Mesenchymal stem cell (in vitro differentiated cells and primary cell): ENCODE results near the gene KRTAP9-7.

ENCODE experiments used
- DNase-seq: peaks from one replicate; pipeline ENCODE4 v3.0.0-alpha.2; 2013
- H2AFZ ChIP-seq: one replicate; pipeline ENCODE4 v1.6.1; 2013; ENCODE audit warnings: low read depth, mild to moderate bottlenecking, control low read depth, inconsistent platforms, low read length, moderate library complexity
- H2AK5ac ChIP-seq: 2 replicates; pipeline ENCODE4 v1.6.1; 2013; ENCODE audit warnings: low read length, moderate library complexity, mild to moderate bottlenecking, inconsistent platforms; ENCODE audit not compliant: severe bottlenecking
- H2BK120ac ChIP-seq: one replicate; pipeline ENCODE4 v1.6.1; 2013; ENCODE audit warnings: low read depth, mild to moderate bottlenecking, inconsistent platforms, low read length, moderate library complexity
- H2BK12ac ChIP-seq, 2 experiments: one replicate each; pipeline ENCODE4 v1.6.1; 2013; ENCODE audit warnings: inconsistent platforms in 2 of 2, low read length in 2 of 2, mild to moderate bottlenecking in 2 of 2, moderate library complexity in 2 of 2, control low read depth in 1 of 2
- H2BK15ac ChIP-seq: one replicate; pipeline ENCODE4 v1.6.1; 2013; ENCODE audit warnings: mild to moderate bottlenecking, low read depth, inconsistent platforms; ENCODE audit not compliant: poor library complexity, severe bottlenecking
- H2BK5ac ChIP-seq: 2 replicates; pipeline ENCODE4 v1.6.1; 2013; ENCODE audit warnings: low read depth, mild to moderate bottlenecking, low read length, control low read depth, inconsistent platforms; ENCODE audit not compliant: poor library complexity, severe bottlenecking
- H3K14ac ChIP-seq, 2 experiments: one replicate each; pipeline ENCODE4 v1.6.1; 2013; ENCODE audit warnings: inconsistent platforms in 2 of 2, low read length in 2 of 2, control low read depth in 1 of 2, mild to moderate bottlenecking in 1 of 2, moderate library complexity in 1 of 2
- H3K18ac ChIP-seq, 2 experiments: one replicate each; pipeline ENCODE4 v1.6.1; 2013; ENCODE audit warnings: inconsistent platforms in 2 of 2, low read length in 2 of 2, control low read depth in 1 of 2, low read depth in 1 of 2, mild to moderate bottlenecking in 1 of 2
- H3K23ac ChIP-seq, 2 experiments: one replicate each; pipeline ENCODE4 v1.6.1; 2013; ENCODE audit warnings: inconsistent platforms in 2 of 2, low read length in 2 of 2, mild to moderate bottlenecking in 2 of 2, moderate library complexity in 2 of 2, control low read depth in 1 of 2
- H3K27ac ChIP-seq: 2 replicates; pipeline ENCODE4 v1.5.1; 2013; ENCODE audit warnings: mild to moderate bottlenecking, moderate library complexity, low read length, control low read depth, inconsistent platforms; ENCODE audit not compliant: poor library complexity, severe bottlenecking
- H3K27me3 ChIP-seq, 2 experiments: 2 replicates each; pipeline versions ENCODE4 v1.6.1 to v1.7.0; 2013; ENCODE audit warnings: low read length in 2 of 2, mild to moderate bottlenecking in 2 of 2, moderate library complexity in 2 of 2, control low read depth in 1 of 2, inconsistent platforms in 1 of 2; ENCODE audit not compliant: control insufficient read depth in 1 of 2, insufficient read depth in 1 of 2
- H3K36me3 ChIP-seq, 2 experiments: 2 replicates each; pipeline versions ENCODE4 v1.6.1 to v1.7.0; 2013; ENCODE audit warnings: low read length in 2 of 2, control low read depth in 1 of 2, inconsistent platforms in 1 of 2, low read depth in 1 of 2, mild to moderate bottlenecking in 1 of 2; ENCODE audit not compliant: insufficient read depth in 2 of 2, control insufficient read depth in 1 of 2
- H3K4ac ChIP-seq, 2 experiments: one replicate each; pipeline ENCODE4 v1.6.1; 2013; ENCODE audit warnings: inconsistent platforms in 2 of 2, low read length in 2 of 2, mild to moderate bottlenecking in 2 of 2, moderate library complexity in 2 of 2, control low read depth in 1 of 2, low read depth in 1 of 2
- H3K4me1 ChIP-seq: 2 replicates; pipeline ENCODE4 v1.6.1; 2013; ENCODE audit warnings: low read depth, low read length, control low read depth; ENCODE audit not compliant: control insufficient read depth, insufficient read depth
- H3K4me2 ChIP-seq: 2 replicates; pipeline ENCODE4 v1.6.1; 2013; ENCODE audit warnings: low read length, mild to moderate bottlenecking, inconsistent platforms; ENCODE audit not compliant: poor library complexity, severe bottlenecking
- H3K4me3 ChIP-seq, 2 experiments: 2 replicates each; pipeline versions ENCODE4 v1.5.1 to v1.7.0; 2013; ENCODE audit warnings: low read length in 2 of 2, mild to moderate bottlenecking in 2 of 2, control low read depth in 1 of 2, low read depth in 1 of 2; ENCODE audit not compliant: insufficient read depth in 1 of 2
- H3K79me1 ChIP-seq: replicated peaks from 2 replicates; pipeline ENCODE4 v1.6.1; 2013; ENCODE audit warnings: mild to moderate bottlenecking, control low read depth, low read length, inconsistent platforms; ENCODE audit not compliant: poor library complexity, severe bottlenecking
- H3K9ac ChIP-seq: 2 replicates; pipeline ENCODE4 v1.7.0; 2013; ENCODE audit warnings: mild to moderate bottlenecking, low read length, moderate library complexity
- H3K9me3 ChIP-seq: 2 replicates; pipeline ENCODE4 v1.7.0; 2013; ENCODE audit warnings: mild to moderate bottlenecking, low read length; ENCODE audit not compliant: control insufficient read depth
- H4K8ac ChIP-seq: one replicate; pipeline ENCODE4 v1.6.1; 2013; ENCODE audit warnings: inconsistent platforms, mild to moderate bottlenecking, low read length, moderate library complexity
- H4K91ac ChIP-seq: one replicate; pipeline ENCODE4 v1.6.1; 2013; ENCODE audit warnings: mild to moderate bottlenecking, low read length, inconsistent platforms
- WGBS: methylation state at CpG from one replicate; pipeline ENCODE4 v1.1.7; 2013; ENCODE audit warnings: mixed read lengths; 5-methylcytosine and 5-hydroxymethylcytosine counted together

Gene KRTAP9-7

DNA sequence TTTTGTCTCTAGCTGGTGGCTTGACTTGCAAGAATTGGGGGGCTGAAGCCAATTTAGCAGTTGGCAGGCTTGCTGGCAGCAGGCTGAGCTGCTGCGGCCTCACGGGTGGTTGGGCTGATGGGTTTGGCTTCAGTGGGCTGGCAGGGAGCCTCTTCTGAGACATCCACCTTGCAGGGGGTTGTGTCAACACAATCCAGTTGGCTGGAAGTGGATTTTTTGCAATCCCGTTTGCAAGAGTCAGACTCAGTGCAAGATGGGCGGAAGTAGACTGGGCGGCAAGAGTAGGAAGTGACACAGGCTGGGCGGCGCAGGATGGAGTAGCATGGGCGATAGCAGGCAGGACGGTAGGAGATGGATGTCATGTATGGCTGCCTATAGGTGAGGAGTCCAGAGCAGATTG, 32.1 kb downstream of the KRTAP9-7 start:
- 94% methylated on average over 9 of the region's 9 CpGs for WGBS

DNA sequence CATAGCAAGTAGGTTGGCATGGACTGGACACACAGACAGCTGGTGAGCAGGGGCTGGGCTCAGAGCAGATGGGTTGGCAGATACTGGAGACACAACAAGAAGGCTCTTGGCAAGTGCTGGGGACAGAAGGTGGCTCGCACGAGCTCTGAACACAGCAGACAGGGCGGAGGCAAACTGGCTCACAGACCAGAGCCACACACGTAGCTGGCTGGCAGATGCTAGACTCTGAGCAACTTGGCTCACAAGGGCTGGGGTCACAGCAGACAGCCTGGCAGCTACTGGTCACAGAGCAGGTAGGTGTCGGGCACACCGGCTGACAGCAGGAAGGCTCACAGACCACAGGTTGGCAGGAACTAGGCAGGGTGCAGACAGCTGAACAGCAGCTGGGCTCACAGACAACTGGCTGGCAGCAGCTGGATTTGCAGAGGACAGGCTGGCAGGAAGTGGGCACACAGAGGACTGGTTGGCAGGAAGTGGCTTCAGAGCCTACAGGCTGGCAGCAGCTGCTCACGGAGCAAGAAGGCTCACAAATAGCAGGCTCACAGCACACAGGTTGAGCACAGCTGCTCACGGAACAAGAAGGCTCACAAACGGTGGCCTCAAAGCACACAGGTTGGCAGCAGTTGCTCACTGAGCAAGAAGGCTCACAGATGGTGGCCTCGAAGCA, 32.9 kb downstream of the KRTAP9-7 start:
- Histone ChIP-seq H2BK15ac (no peak overlapping the region), H2AFZ (no peak overlapping the region), H3K27ac (no peak overlapping the region), H3K23ac (no peak overlapping the region), H3K4me3 (no peak overlapping the region), H3K4me1 (peaks cover 13% of the 10 kb centered on the region), H3K27me3 (peaks cover 0 to 30% of the 10 kb centered on the region in 2 experiments), H3K36me3 (no peaks in the 10 kb centered on the region), H3K9me3 (no peaks in the 10 kb centered on the region), H3K18ac (no peak overlapping the region), H2BK12ac (no peak overlapping the region), H3K9ac (no peak overlapping the region), H3K79me1 (no peaks in the 10 kb centered on the region), H4K91ac (no peak overlapping the region), H3K14ac (peak overlapping the region in 1 of 2 experiments; percentile 6), H2AK5ac (peak overlapping the region; percentile 21), H2BK5ac (no peak overlapping the region), H3K4ac (no peak overlapping the region), H3K4me2 (no peak overlapping the region), H2BK120ac (no peak overlapping the region), H4K8ac (no peak overlapping the region)
- 87% methylated on average over 10 of the region's 10 CpGs for WGBS
- DNase-seq, result no peak

More for the DNA sequence above, 32.1 kb downstream of the KRTAP9-7 start:
- DNase-seq, result no peak
- Histone ChIP-seq H3K14ac (no peak overlapping the region), H3K4me2 (no peak overlapping the region), H3K4me3 (no peak overlapping the region), H3K79me1 (no peaks in the 10 kb centered on the region), H2BK5ac (no peak overlapping the region), H3K4ac (no peak overlapping the region), H2AK5ac (no peak overlapping the region), H2BK120ac (no peak overlapping the region), H3K9ac (no peak overlapping the region), H3K23ac (no peak overlapping the region), H3K4me1 (peaks cover 13% of the 10 kb centered on the region), H3K18ac (no peak overlapping the region), H4K91ac (no peak overlapping the region), H3K36me3 (no peaks in the 10 kb centered on the region), H4K8ac (no peak overlapping the region), H3K9me3 (no peaks in the 10 kb centered on the region), H2AFZ (no peak overlapping the region), H3K27me3 (peaks cover 0 to 30% of the 10 kb centered on the region in 2 experiments), H2BK12ac (no peak overlapping the region), H3K27ac (peak overlapping the region; percentile 21), H2BK15ac (no peak overlapping the region)

DNA sequence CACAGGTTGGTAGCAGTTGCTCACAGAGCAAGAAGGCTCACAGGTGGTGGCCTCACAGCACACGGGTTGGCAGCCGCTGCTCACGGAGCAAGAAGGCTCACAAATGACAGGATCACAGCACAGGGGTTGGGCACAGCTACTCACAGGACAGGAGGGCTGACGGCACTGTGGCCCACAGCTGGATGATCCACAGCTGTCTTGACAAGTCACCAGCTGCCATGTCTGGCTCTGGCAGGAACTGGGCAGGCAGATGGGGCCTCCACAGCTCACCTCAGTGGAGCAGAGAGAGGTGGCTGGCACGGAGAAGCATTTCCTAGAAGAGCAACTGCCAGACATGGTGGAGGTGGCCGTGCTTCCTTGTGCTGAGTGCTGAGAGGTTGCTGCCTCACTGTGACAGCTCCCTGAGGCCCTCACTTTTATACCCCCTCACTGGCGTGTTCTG, 33.4 kb downstream of the KRTAP9-7 start, which contains the start of gene KRTAP16-1:
TSS of gene KRTAP16-1 (minus strand) at position 392 of the 442 bp plus-strand sequence. CDS start at position 336, 56 bp downstream.
- DNase-seq, result no peak
- no peak within 1 kb of the TSS for H4K91ac ChIP-seq
- H3K18ac ChIP-seq, result no peak within 1 kb of the TSS
- H2BK15ac ChIP-seq, result no peak within 1 kb of the TSS
- H3K9ac ChIP-seq, result no peak within 1 kb of the TSS
- H3K14ac ChIP-seq, result peak within 1 kb of the TSS in 1 of 2 experiments; percentile 13
- H3K36me3 ChIP-seq, result no peaks in the 10 kb centered on the region
- H3K4me3 ChIP-seq, result no peak within 1 kb of the TSS
- H2BK5ac ChIP-seq, result no peak within 1 kb of the TSS
- peak within 1 kb of the TSS; percentile 53 for H2AK5ac ChIP-seq
- 83% methylated on average over 6 of the region's 7 CpGs for WGBS
- H2BK120ac ChIP-seq, result no peak within 1 kb of the TSS
- no peak within 1 kb of the TSS for H2BK12ac ChIP-seq
- no peaks in the 10 kb centered on the region for H3K9me3 ChIP-seq
- no peaks in the 10 kb centered on the region for H3K79me1 ChIP-seq
- no peak within 1 kb of the TSS for H2AFZ ChIP-seq
- H3K27me3 ChIP-seq, result peaks cover 0 to 31% of the 10 kb centered on the region in 2 experiments
- no peak within 1 kb of the TSS for H4K8ac ChIP-seq
- peaks cover 13% of the 10 kb centered on the region for H3K4me1 ChIP-seq
- no peak within 1 kb of the TSS for H3K27ac ChIP-seq
- no peak within 1 kb of the TSS for H3K23ac ChIP-seq
- no peak within 1 kb of the TSS for H3K4ac ChIP-seq
- H3K4me2 ChIP-seq, result no peak within 1 kb of the TSS

DNA sequence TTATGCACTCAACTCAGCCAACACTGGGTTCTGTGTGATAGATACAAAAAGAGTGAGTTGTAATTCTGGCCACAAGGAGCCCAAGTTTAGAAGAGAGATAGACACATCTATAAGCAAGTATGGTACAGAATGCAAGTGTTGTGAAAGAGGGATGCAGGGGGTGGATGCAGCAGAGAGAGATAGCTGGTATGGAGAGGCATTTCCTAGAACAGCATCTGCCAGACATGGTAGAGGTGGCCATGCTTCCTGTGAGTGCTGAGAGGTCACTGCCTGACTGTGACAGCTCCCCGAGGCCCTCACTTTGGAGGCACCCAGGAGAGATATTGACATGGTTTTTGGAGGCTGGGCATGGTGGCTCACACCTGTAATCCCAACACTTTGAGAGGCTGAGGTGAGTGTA, 35.6 kb downstream of the KRTAP9-7 start:
- no peak overlapping the region for H4K91ac ChIP-seq
- no peak overlapping the region for H2BK5ac ChIP-seq
- no peak overlapping the region for H3K18ac ChIP-seq
- H2BK12ac ChIP-seq, result no peak overlapping the region
- no peaks in the 10 kb centered on the region for H3K79me1 ChIP-seq
- H4K8ac ChIP-seq, result no peak overlapping the region
- no peak overlapping the region for H3K27ac ChIP-seq
- H2BK15ac ChIP-seq, result no peak overlapping the region
- no peak overlapping the region for H3K4me3 ChIP-seq
- no peak for DNase-seq
- no peak overlapping the region for H3K4me2 ChIP-seq
- H3K27me3 ChIP-seq, result peaks cover 0 to 47% of the 10 kb centered on the region in 2 experiments
- H3K14ac ChIP-seq, result no peak overlapping the region
- no peaks in the 10 kb centered on the region for H3K36me3 ChIP-seq
- no peak overlapping the region for H2AK5ac ChIP-seq
- no peaks in the 10 kb centered on the region for H3K9me3 ChIP-seq
- no peak overlapping the region for H3K9ac ChIP-seq
- H3K4me1 ChIP-seq, result peaks cover 13% of the 10 kb centered on the region
- H3K23ac ChIP-seq, result no peak overlapping the region
- H2AFZ ChIP-seq, result no peak overlapping the region
- H3K4ac ChIP-seq, result no peak overlapping the region
- no peak overlapping the region for H2BK120ac ChIP-seq
- WGBS, result 44% methylated on average over 1 of the region's 1 CpG
